HG03025 (cell line): ENCODE data around the gene STK10.

Experiments
- ATAC-seq: cut with Tn5 transposase; IDR thresholded peaks from one replicate; pipeline ENCODE4 v1.9.1; 2021; ENCODE audit warnings: mild to moderate bottlenecking, moderate library complexity; ENCODE audit not compliant: unreplicated experiment, low FRiP score

Gene STK10

DNA sequence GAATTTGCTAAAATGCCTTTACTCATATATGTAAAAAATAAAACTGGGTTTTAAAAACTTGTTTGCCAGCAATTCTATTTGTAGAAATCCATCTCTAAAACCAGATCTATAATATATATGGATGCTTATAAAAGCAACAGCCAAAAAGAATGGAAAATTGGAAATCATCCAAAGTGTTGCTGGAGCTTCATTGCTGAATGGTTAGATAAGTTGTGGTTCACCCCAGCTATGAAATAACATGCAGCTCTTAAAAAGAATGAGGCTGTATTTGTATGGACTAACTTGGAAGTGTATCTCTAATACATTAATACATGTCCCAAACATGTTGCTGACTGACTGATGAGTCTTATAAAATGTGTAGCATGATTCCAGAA, 76.2 kb downstream of the STK10 start:
- ATAC-seq: no peak

GRCh38 chr5:172110921-172111851, 76.8 kb downstream of the STK10 start:
- peak; percentile 74 for ATAC-seq

DNA sequence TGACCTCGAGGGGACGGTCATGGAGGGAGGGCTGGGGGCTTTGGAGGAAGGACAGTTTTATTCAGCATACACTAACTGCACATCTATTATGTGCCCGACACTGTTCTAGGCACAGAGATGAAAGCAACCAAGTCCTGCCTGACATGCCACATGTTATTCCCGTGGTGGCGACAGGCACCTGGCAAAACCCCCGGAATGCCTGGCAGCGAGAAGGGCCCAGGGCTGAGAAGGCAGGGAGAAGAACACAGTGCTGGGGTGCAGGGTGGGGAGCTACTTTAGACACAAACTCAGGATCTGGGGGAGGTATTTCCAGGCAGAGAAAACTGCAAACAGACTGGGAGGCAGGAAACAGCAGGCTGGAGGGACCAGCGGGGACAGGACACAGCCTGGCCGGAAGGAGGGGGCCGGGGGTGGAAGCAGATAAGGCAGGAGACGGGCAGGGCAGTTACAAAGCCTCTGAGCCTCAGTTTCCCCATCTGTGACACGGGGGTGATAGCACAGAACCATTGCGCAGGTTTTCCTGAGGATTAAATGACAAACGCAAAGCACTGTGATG, 77.7 kb downstream of the STK10 start:
- no peak for ATAC-seq

DNA sequence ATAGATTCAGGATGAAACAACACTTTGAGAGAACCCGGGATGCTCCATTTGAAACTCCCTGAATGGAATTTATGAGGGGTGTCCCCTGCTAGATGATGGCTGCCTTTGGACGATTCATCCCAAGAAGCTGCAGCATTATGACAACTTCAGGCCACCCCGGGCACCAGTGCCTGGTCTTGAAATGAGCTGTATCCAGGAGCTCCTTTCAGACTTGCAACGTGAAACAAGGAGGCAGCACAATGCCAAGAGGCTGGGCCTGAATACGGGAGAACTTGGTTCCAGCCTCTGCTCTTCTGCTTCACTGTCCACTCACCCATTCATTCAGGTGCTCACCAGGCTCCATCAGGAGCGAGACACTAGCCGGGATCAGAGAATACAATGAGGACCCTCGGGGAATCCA, 78.3 kb downstream of the STK10 start:
- ATAC-seq: no peak

- ATAC-seq: no peak
Observed at GRCh38 chr5:172107571-172107970, 80.5 kb downstream of the STK10 start.

GRCh38 chr5:172106511-172107356, 81.3 kb downstream of the STK10 start:
- no peak for ATAC-seq

- ATAC-seq: no peak
Observed at GRCh38 chr5:172105811-172106210, 82.2 kb downstream of the STK10 start.

DNA sequence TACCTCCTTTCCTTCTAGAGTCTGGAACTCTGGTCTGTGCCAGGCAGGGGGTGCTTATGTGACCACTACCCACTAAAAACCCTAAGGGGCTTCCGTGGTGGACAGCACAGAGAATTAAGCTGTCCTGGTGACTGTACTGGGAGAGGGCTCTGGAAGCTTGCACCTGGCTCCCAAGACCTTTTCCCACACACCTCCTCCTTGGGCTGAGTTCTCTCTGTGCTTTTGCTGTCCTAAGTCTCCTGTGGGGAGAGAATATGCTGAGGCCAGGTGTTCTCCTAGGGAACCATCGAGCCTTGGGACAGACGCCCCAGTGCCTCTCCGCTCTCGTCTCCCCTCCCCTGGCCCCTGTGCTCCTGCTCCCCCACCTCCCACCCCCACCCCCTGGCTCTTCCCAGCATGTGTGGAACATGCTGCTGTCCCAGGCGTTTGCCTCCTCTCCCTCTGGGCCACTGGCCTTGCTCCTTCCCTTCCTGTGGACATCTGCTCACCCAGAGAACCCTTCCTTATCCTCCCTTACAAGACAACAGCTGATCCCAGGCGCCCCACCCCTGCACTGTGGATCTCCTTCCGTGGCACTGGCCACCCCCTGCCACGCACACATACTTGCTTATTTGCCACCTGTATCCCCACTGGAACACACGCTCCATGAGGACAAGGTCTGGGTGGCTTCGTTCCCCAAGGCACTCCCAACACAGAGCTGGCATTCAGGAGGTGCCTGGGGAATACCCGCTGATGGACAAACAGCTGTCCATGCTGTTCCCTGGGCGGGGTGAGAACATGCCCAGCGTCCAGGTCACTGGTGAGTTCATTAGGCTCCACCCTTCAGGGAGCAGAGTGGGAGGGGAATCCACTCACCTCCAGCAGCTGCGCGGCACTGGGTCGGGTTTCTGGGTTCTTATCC, 83.0 kb downstream of the STK10 start:
- no peak for ATAC-seq

DNA sequence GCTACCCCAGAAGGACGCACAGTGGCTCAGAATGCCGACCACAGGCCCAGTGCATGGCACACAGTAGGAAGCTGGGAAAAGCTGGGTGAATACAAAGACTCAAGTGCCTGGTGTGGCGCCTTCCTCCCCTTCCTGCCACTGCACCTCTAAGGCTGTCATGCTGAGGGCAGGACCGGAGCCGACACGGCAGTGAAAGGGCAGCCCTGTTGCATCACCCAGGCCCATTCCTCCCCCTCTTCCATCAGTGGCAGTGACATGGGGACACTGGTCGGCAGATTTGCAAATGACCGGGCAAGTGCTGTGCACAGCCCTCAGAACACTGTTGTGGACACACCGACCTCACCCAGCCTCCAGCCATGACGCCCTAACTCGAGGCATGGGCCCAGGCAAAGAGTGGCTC, 84.0 kb downstream of the STK10 start:
- no peak for ATAC-seq

GRCh38 chr5:172102913-172103626, 85.0 kb downstream of the STK10 start:
- no peak for ATAC-seq

GRCh38 chr5:172102218-172102870, 85.7 kb downstream of the STK10 start:
- no peak for ATAC-seq

GRCh38 chr5:172101547-172102217, 86.3 kb downstream of the STK10 start:
- no peak for ATAC-seq

- ATAC-seq: no peak
Observed at GRCh38 chr5:172098883-172099282, 89.1 kb downstream of the STK10 start.

DNA sequence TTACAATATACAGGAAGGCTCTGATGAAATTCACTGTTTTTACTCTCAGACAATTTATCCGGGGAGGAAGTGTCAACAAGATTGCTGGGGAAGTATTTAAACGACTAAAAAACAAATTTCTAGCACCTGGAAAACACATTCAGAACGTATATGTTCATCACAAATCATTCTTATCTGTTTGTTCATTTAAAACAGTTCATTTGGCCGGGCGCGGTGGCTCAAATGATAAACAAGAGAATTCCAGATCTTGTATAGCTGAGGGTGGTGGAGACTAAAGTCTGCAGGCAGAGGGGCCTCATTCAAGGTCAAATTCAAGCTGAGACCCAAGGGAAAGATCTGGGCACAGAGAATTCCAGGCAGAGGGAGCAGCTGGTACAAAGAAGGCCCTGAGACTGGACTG, 90.0 kb downstream of the STK10 start:
- ATAC-seq: no peak

GRCh38 chr5:172097356-172097755, 90.7 kb downstream of the STK10 start:
- no peak for ATAC-seq

- no peak for ATAC-seq
Observed at GRCh38 chr5:172096207-172096940, 91.7 kb downstream of the STK10 start.

DNA sequence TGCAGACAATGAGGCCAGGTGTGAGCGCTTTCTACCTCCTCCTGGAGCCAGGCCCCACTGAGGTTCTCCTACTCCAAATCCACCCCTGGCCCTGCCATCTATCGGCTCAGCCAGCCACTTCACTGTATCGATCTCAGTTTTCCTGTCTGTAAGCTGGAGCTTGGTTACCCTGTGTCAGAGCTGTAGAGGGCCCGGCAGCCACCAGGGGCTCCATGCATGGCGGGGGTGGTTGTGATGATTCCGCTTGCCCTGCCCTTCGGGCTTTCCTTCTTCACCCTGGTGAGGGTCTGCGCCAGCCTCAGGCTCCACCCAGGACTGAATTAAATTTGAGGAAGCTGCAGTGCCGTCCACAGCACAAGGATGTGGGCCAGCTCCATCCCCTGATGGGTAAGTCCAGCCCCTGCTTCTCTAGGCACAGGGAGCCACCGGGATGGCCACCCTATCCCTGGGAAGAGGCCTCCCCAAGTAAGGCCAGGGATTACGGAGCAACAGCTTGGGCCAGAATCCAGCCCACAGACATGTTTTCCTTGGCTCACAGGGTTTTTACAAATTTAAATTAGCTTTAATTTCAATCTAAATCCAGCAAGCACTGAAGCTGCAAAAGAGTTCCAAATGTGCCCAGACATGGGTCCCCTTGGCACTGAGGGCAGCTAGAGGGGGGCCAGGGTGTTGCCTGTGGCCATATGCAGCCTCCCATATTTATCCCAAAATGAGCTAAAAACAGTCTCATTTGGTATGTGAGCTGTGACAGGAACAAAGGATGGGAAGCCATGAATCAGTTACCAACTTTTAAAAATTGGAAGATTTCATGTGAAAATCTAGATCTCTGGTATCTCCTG, 92.4 kb downstream of the STK10 start:
- ATAC-seq: no peak
